ENCODE data around the gene ZBTB16. TPM values are rescaled to one million over a fixed set of nuclear protein-coding genes. Genes with fewer than 3 reads are reported as not detected.

The ZBTB16 gene
- total and polyA plus RNA-seq, 2 of the 13 experiments (the other 11 are each of a cell fraction or from before 2014, with no cell fraction given), result not detected

- TF ChIP-seq ZNF609 (CRISPR knock-in tag; IDR thresholded peaks at IDR 0.05; ENCODE audit: borderline replicate concordance) (no peak), NR2F1 (CRISPR knock-in tag; IDR thresholded peaks at IDR 0.05) (no peak), HBP1 (CRISPR knock-in tag; IDR thresholded peaks at IDR 0.05; ENCODE audit: low read depth) (no peak), ZBTB49 (CRISPR knock-in tag; IDR thresholded peaks at IDR 0.05; ENCODE audit: borderline replicate concordance) (no peak), RFXAP (CRISPR knock-in tag; IDR thresholded peaks at IDR 0.05; ENCODE audit: borderline replicate concordance) (no peak), ZFP36L2 (CRISPR knock-in tag; IDR thresholded peaks at IDR 0.05) (no peak), THAP8 (CRISPR knock-in tag; IDR thresholded peaks at IDR 0.05; ENCODE audit: borderline replicate concordance) (no peak)
Observed at GRCh38 chr11:114166362-114166761, 106.9 kb downstream of the ZBTB16 start (continued).

Measured in HepG2 (cell line).